ENCODE measurements around the gene NELFCD. TPM values are rescaled to one million over a fixed set of nuclear protein-coding genes. Genes with fewer than 3 reads are reported as not detected.
A peak's percentile ranks its signal among the peaks of the same experiment; 100 is the strongest.

The NELFCD gene
- total RNA-seq, 4 donors from 2014 or later: 44.7 to 63.5 (median 53.4) TPM

- no peak for DNase-seq (ENCODE audit: low spot score)
- ATAC-seq (ENCODE audit: low FRiP score): peak; percentile 67
Measured at GRCh38 chr20:59042151-59042795, 61.2 kb downstream of the NELFCD start, which contains the start of gene PRELID3B. Gene PRELID3B (minus strand): TSS chr20:59042786. CDS start chr20:59042730, 56 bp downstream.

GRCh38 chr20:59042796-59043631 lies 62.0 kb downstream of the NELFCD start:
- no peak for TF ChIP-seq CTCF (IDR thresholded peaks at IDR 0.05)
- DNase-seq (ENCODE audit: low spot score) (peak; percentile 67), ATAC-seq (ENCODE audit: low FRiP score) (peak; percentile 99)

More at GRCh38 chr20:59042151-59042795, 61.2 kb downstream of the NELFCD start, which contains the start of gene PRELID3B:
- TF ChIP-seq CTCF (IDR thresholded peaks at IDR 0.05): no peak

- DNase-seq (ENCODE audit: low spot score): no peak
- TF ChIP-seq CTCF (IDR thresholded peaks at IDR 0.05): no peak
- no peak for ATAC-seq (ENCODE audit: low FRiP score)
Measured at GRCh38 chr20:59043698-59044097, 62.6 kb downstream of the NELFCD start.

- DNase-seq (ENCODE audit: low spot score) (no peak), ATAC-seq (ENCODE audit: low FRiP score) (no peak)
- TF ChIP-seq CTCF (IDR thresholded peaks at IDR 0.05): no peak
Measured at GRCh38 chr20:59044295-59044694, 63.2 kb downstream of the NELFCD start.

Other genes with a start within 250 kb of the NELFCD start
- gene GNAS-AS1, start 130.4 kb upstream of the NELFCD start, total RNA-seq: under 1 TPM in 1 of 4 donors, not detected in 3; 0.28 TPM
- gene GNAS, start 128.5 kb upstream of the NELFCD start, total RNA-seq: 100 to 1,000 TPM; 606 to 837 (median 753) TPM
- 100 to 1,000 TPM; 165 to 410 (median 217) TPM for gene CTSZ, start 26.0 kb downstream of the NELFCD start, total RNA-seq
- gene TUBB1, start 38.2 kb downstream of the NELFCD start, total RNA-seq: under 1 TPM; 0.19 to 0.56 (median 0.36) TPM
- 10 to 100 TPM; 33.4 to 46.4 (median 37.5) TPM for gene ATP5F1E, start 51.1 kb downstream of the NELFCD start, total RNA-seq
- gene PRELID3B, start 61.5 kb downstream of the NELFCD start, total RNA-seq: 10 to 100 TPM; 33.1 to 71.1 (median 51.2) TPM
- 1 to 10 TPM; 1.3 to 3.6 (median 2.0) TPM for gene ZNF831, start 182.6 kb downstream of the NELFCD start, total RNA-seq

Measured in omental fat pad (tissue), 4 donors.